A673 (cell line): ENCODE measurements around the gene SERPINB1. TPM values are rescaled to one million over a fixed set of nuclear protein-coding genes. Genes with fewer than 3 reads are reported as not detected.

Experiments
- BruUV-seq: library from RNA; stranded (reverse); fragments of 400-500 nt; replicated peaks from 2 replicates; lab custom pipeline; 2021; lab: Mats Ljungman, UMichigan
- CTCF ChIA-PET: fragments of 300-600 bp; sonication (Branson Sonifier 250); formaldehyde crosslinking; loops from one replicate; lab custom pipeline; 2022; ENCODE audit warnings: antibody characterized with exemption; lab: Charles Lee
- POLR2A ChIA-PET: fragments of 300-600 bp; sonication (Branson Sonifier 250); formaldehyde crosslinking; loops from one replicate; lab custom pipeline; 2022; ENCODE audit warnings: antibody characterized with exemption; ENCODE audit not compliant: low non-redundant PET; lab: Charles Lee
- DNase-seq: peaks from one replicate; pipeline ENCODE4 v3.0.0-alpha.2; 2015; ENCODE audit warnings: low spot score
- H3K27ac ChIP-seq: fragments of 200-600 bp; sonication (generic); 2 replicates; pipeline ENCODE4 v1.5.1; 2016; ENCODE audit warnings: mixed run types, low read depth, mild to moderate bottlenecking, mixed read lengths, antibody characterized with exemption, low read length; ENCODE audit not compliant: poor library complexity, severe bottlenecking
- H3K27me3 ChIP-seq: fragments of 200-600 bp; sonication (generic); replicated peaks from 2 replicates; pipeline ENCODE4 v1.6.1; 2017; ENCODE audit warnings: mixed run types, low read depth, mild to moderate bottlenecking, mixed read lengths, antibody characterized with exemption, low read length; ENCODE audit not compliant: insufficient read depth, poor library complexity
- H3K36me3 ChIP-seq: fragments of 200-600 bp; sonication (generic); 2 replicates; pipeline ENCODE4 v1.6.1; 2016; ENCODE audit warnings: mixed run types, mild to moderate bottlenecking, mixed read lengths, antibody characterized with exemption, low read length; ENCODE audit not compliant: insufficient read depth, poor library complexity, severe bottlenecking
- H3K4me1 ChIP-seq: fragments of 200-600 bp; sonication (generic); 2 replicates; pipeline ENCODE4 v1.6.1; 2017; ENCODE audit warnings: mixed run types, mild to moderate bottlenecking, mixed read lengths, antibody characterized with exemption, low read length; ENCODE audit not compliant: insufficient read depth, poor library complexity, severe bottlenecking
- H3K4me3 ChIP-seq: fragments of 200-600 bp; sonication (generic); 2 replicates; pipeline ENCODE4 v1.5.1; 2016; ENCODE audit warnings: low read depth, mixed run types, mild to moderate bottlenecking, mixed read lengths, low read length; ENCODE audit not compliant: poor library complexity, severe bottlenecking
- H3K9me3 ChIP-seq: fragments of 200-600 bp; sonication (generic); 2 replicates; pipeline ENCODE4 v1.6.1; 2016; ENCODE audit warnings: mixed run types, low read depth, mild to moderate bottlenecking, mixed read lengths, antibody characterized with exemption, low read length; ENCODE audit not compliant: poor library complexity, severe bottlenecking
- EZH2 ChIP-seq: fragments of 200-600 bp; sonication (generic); IDR thresholded peaks from 2 replicates; pipeline ENCODE4 v1.6.1; 2017; ENCODE audit warnings: borderline replicate concordance, low read depth, mild to moderate bottlenecking, mixed read lengths, antibody characterized with exemption, low read length; ENCODE audit not compliant: poor library complexity, severe bottlenecking
- intact Hi-C: fragments of 100-400 bp; cut with micrococcal nuclease; formaldehyde crosslinking; loops from one replicate; pipeline ENCODE4 v1.10.0; 2022; ENCODE audit not compliant: unreplicated experiment
- total RNA-seq: library from RNA; stranded (reverse); gene quantifications from 2 replicates; pipeline ENCODE4 v1.2.3, GENCODE V29; 2021
- TF ChIP-seq, protein P1 (sequence below): fragments of 300-800, 200-600 bp; sonication (generic); conservative IDR thresholded peaks from 2 replicates; pipeline ENCODE4 v1.5.1; 2017; ENCODE audit warnings: low read depth, mild to moderate bottlenecking, antibody characterized with exemption, low read length, moderate library complexity, mixed read lengths

The SERPINB1 gene
- total RNA-seq, 1 experiment from 2014 or later: 1.3 TPM

DNA sequence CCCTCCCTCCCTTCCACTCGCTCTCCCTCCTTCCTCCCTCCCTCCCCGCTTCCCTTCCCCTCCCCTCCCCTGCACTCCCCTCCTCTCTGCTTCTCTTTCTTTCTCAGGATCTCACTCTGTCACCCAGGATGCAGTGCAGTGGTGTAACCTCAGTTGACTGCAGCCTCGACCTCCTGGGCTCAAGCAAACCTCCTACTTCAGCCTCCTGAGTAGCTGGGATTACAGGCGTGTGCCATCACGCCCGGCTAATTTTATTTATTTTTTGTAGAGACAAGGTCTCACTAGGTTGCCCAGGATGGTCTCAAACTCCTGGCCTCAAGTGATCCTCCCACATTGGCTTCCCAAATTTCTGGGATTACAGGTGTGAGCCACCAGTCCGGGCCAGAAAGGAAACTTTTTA lies 23.6 kb upstream of the SERPINB1 start:
- no peak overlapping the region for H3K27ac ChIP-seq
- TF ChIP-seq, protein P1, sequence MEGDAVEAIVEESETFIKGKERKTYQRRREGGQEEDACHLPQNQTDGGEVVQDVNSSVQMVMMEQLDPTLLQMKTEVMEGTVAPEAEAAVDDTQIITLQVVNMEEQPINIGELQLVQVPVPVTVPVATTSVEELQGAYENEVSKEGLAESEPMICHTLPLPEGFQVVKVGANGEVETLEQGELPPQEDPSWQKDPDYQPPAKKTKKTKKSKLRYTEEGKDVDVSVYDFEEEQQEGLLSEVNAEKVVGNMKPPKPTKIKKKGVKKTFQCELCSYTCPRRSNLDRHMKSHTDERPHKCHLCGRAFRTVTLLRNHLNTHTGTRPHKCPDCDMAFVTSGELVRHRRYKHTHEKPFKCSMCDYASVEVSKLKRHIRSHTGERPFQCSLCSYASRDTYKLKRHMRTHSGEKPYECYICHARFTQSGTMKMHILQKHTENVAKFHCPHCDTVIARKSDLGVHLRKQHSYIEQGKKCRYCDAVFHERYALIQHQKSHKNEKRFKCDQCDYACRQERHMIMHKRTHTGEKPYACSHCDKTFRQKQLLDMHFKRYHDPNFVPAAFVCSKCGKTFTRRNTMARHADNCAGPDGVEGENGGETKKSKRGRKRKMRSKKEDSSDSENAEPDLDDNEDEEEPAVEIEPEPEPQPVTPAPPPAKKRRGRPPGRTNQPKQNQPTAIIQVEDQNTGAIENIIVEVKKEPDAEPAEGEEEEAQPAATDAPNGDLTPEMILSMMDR: no peak
- TF ChIP-seq EZH2: no peak
- H3K9me3 ChIP-seq: no peaks in the 10 kb centered on the region
- ChIA-PET POLR2A (no interaction called here), CTCF (interaction anchor here (0.8 kb wide), 1 partner anchor 87 kb away, joined by 3 read pairs; no protein-coding TSS in a partner anchor)
- no peaks in the 10 kb centered on the region for H3K4me1 ChIP-seq
- BruUV-seq: no TSS peak
- no peak overlapping the region for H3K4me3 ChIP-seq
- no peak for DNase-seq
- intact Hi-C loops: no loop called here
- no peaks in the 10 kb centered on the region for H3K27me3 ChIP-seq
- H3K36me3 ChIP-seq: no peaks in the 10 kb centered on the region

DNA sequence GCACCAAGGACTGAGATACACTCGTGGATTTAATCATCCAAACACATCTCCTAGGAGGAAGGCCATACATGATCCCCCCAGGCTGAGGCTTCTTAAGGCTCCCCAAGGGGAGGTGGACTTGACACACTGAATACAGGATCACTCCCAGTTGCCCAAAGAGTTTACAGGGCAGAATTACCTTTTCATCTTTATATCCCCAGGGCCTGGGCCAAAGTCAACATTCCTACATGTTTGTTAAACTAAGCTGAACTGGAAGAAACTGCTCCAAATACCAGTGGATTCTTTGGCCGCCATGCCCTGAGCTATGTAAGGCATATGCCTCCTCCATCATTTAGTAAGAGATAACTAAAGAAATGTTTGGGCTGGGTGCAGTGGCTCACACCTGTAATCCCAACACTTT lies 22.2 kb upstream of the SERPINB1 start:
- no peak overlapping the region for H3K4me3 ChIP-seq
- no peaks in the 10 kb centered on the region for H3K27me3 ChIP-seq
- TF ChIP-seq, protein P1: no peak
- TF ChIP-seq EZH2: no peak
- peaks cover 8% of the 10 kb centered on the region for H3K4me1 ChIP-seq
- no peaks in the 10 kb centered on the region for H3K9me3 ChIP-seq
- CTCF ChIA-PET: no interaction called here
- H3K36me3 ChIP-seq: no peaks in the 10 kb centered on the region
- no TSS peak for BruUV-seq
- POLR2A ChIA-PET: no interaction called here
- DNase-seq: no peak
- intact Hi-C loops: no loop called here
- H3K27ac ChIP-seq: no peak overlapping the region

DNA sequence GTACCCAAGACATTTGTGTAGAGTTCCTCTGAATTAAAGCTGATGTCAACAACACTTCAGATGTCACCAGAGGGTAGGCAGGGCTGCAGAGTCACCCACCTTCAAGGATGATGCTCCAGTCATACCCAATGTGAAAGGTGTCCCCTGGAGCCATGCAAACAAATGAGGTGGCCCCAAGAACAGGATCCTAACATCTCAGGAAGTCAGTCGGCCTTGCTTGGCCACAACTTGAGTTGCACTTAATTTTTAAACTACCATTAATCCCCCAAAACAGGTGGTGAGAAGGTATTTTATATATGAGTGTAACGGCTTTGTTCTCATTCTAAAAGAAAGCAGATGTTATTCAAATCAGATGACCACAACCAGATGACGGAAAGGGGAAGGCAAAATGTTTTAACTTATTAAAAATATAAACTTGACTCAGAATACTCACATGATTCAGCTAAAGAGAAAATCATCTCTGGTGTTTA lies 21.1 kb upstream of the SERPINB1 start:
- BruUV-seq: no TSS peak
- intact Hi-C loops: no loop called here
- POLR2A ChIA-PET: no interaction called here
- no peak overlapping the region for H3K27ac ChIP-seq
- H3K4me1 ChIP-seq: peaks cover 19% of the 10 kb centered on the region
- no peaks in the 10 kb centered on the region for H3K27me3 ChIP-seq
- TF ChIP-seq EZH2: no peak
- TF ChIP-seq, protein P1: no peak
- H3K36me3 ChIP-seq: no peaks in the 10 kb centered on the region
- H3K4me3 ChIP-seq: no peak overlapping the region
- CTCF ChIA-PET: no interaction called here
- no peaks in the 10 kb centered on the region for H3K9me3 ChIP-seq
- DNase-seq: no peak
